UCSD-AML1 (cell line): ENCODE results near the gene TRAPPC14.

Source experiments
- DNase-seq: peaks from one replicate; lab custom pipeline; 2025; ENCODE audit not compliant: unreplicated experiment; lab: John Stamatoyannopoulos, UW

TRAPPC14 gene

DNA sequence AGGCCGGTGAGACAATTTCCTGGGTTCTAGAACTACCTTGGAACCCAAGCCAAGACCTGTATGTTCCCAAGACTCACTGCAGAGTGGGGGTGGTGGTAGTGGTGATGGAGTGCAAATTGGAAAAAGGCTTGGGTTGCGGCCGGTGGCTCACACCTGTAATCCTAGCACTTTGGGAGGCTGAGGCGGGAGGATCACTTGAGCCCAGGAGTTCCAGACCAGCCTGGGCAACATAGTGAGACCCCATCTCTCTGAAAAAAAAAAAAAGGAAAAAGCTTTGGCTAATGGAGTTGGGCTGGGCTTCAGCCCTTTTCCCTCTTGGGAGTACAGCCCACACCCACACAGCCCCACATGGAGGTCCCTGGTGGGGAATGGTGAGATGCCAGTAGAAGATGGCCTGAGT, 53.0 kb downstream of the TRAPPC14 start:
- no peak for DNase-seq
